CD14-positive monocyte (primary cell): ENCODE data around the gene VCAM1. TPM values are rescaled to one million over a fixed set of nuclear protein-coding genes. Genes with fewer than 3 reads are reported as not detected.

Experiments
- DNase-seq, 3 donors: peaks; one replicate each; pipeline ENCODE4 v3.0.0-alpha.2; 2011 to 2022
- H2AFZ ChIP-seq: 2 replicates; pipeline ENCODE4 v1.6.0; 2012; ENCODE audit warnings: mild to moderate bottlenecking, low read depth, low read length, inconsistent platforms; ENCODE audit not compliant: insufficient read depth, poor library complexity, severe bottlenecking
- H3K27ac ChIP-seq, 2 donors: 1 replicate in 1 of 2; 2 replicates in 1 of 2; pipeline ENCODE4 v1.5.1; 2012 to 2013; ENCODE audit warnings: low read length in 2 of 2, control low read depth in 1 of 2, inconsistent platforms in 1 of 2, low read depth in 1 of 2, mild to moderate bottlenecking in 1 of 2
- H3K27me3 ChIP-seq, 2 donors: one replicate each; pipeline versions ENCODE4 v1.6.0 to v1.6.1; 2011 to 2013; ENCODE audit warnings: low read length in 2 of 2; ENCODE audit not compliant: control insufficient read depth in 2 of 2, insufficient read depth in 2 of 2
- H3K36me3 ChIP-seq, 2 donors: replicated peaks in 1 of 2; 1 replicate in 1 of 2; 2 replicates in 1 of 2; pipeline versions ENCODE4 v1.5.1 to v1.6.1; 2012 to 2013; ENCODE audit warnings: low read length in 2 of 2, control low read depth in 1 of 2, inconsistent platforms in 1 of 2, mild to moderate bottlenecking in 1 of 2; ENCODE audit not compliant: insufficient read depth in 2 of 2, control insufficient read depth in 1 of 2
- H3K4me1 ChIP-seq, 2 donors: 1 replicate in 1 of 2; 2 replicates in 1 of 2; pipeline versions ENCODE4 v1.5.1 to v1.6.1; 2012 to 2013; ENCODE audit warnings: low read length in 2 of 2, control low read depth in 1 of 2, inconsistent platforms in 1 of 2, mild to moderate bottlenecking in 1 of 2, moderate library complexity in 1 of 2; ENCODE audit not compliant: insufficient read depth in 2 of 2, control insufficient read depth in 1 of 2
- H3K4me2 ChIP-seq: replicated peaks from 2 replicates; pipeline ENCODE3; 2012; ENCODE audit warnings: low read length, moderate library complexity, mild to moderate bottlenecking; ENCODE audit not compliant: poor library complexity, severe bottlenecking; ENCODE audit errors: extremely low read depth
- H3K4me3 ChIP-seq, 3 experiments: fragments of 200-600 bp in 1 of 3; sonication (generic) in 1 of 3; replicated peaks in 1 of 3; 1 replicate in 2 of 3; 2 replicates in 1 of 3; pipeline ENCODE4 v1.5.1; 2011 to 2013; ENCODE audit warnings: low read length in 3 of 3, mild to moderate bottlenecking in 3 of 3, control low read depth in 2 of 3, low read depth in 2 of 3, inconsistent platforms in 1 of 3, moderate library complexity in 1 of 3
- H3K79me2 ChIP-seq: 2 replicates; pipeline ENCODE4 v1.6.0; 2012; ENCODE audit warnings: mild to moderate bottlenecking, control low read depth, inconsistent platforms, low read length, moderate library complexity; ENCODE audit not compliant: insufficient read depth
- H3K9ac ChIP-seq: 2 replicates; pipeline ENCODE4 v1.6.0; 2017; ENCODE audit warnings: low read length, mild to moderate bottlenecking; ENCODE audit not compliant: insufficient read depth, poor library complexity, severe bottlenecking
- H3K9me3 ChIP-seq, 2 donors: replicated peaks in 1 of 2; 1 replicate in 1 of 2; 2 replicates in 1 of 2; pipeline versions ENCODE4 v1.5.1 to v1.6.1; 2012 to 2013; ENCODE audit warnings: low read length in 2 of 2, control low read depth in 1 of 2; ENCODE audit not compliant: control insufficient read depth in 1 of 2, insufficient read depth in 1 of 2
- H4K20me1 ChIP-seq: 2 replicates; pipeline ENCODE4 v1.6.0; 2012; ENCODE audit warnings: mild to moderate bottlenecking, low read length, control low read depth, moderate library complexity; ENCODE audit not compliant: insufficient read depth
- H3K27ac Mint-ChIP-seq, 7 donors: one replicate each; pipeline ENCODE4 v1.8.0; 2020; ENCODE audit warnings: mild to moderate bottlenecking in 7 of 7, mixed read lengths in 7 of 7, moderate library complexity in 6 of 7, inconsistent platforms in 2 of 7
- H3K27me3 Mint-ChIP-seq, 3 donors: one replicate each; pipeline ENCODE4 v1.8.0; 2021 to 2022; ENCODE audit warnings: low read depth in 3 of 3, mild to moderate bottlenecking in 3 of 3, mixed read lengths in 3 of 3, moderate library complexity in 3 of 3, inconsistent platforms in 1 of 3
- H3K36me3 Mint-ChIP-seq, 2 donors: one replicate each; pipeline ENCODE4 v1.8.0; 2020; ENCODE audit warnings: mixed read lengths in 2 of 2, inconsistent platforms in 1 of 2, mild to moderate bottlenecking in 1 of 2
- H3K4me1 Mint-ChIP-seq: one replicate; pipeline ENCODE4 v1.8.0; 2020; ENCODE audit warnings: mild to moderate bottlenecking, mixed read lengths
- H3K4me3 Mint-ChIP-seq, 2 donors: one replicate each; pipeline ENCODE4 v1.8.0; 2020; ENCODE audit warnings: mild to moderate bottlenecking in 2 of 2, mixed read lengths in 2 of 2, moderate library complexity in 1 of 2
- H3K9me3 Mint-ChIP-seq, 7 donors: one replicate each; pipeline ENCODE4 v1.8.0; 2020 to 2022; ENCODE audit warnings: mixed read lengths in 7 of 7, mild to moderate bottlenecking in 6 of 7, moderate library complexity in 6 of 7, inconsistent platforms in 2 of 7
- CTCF ChIP-seq: fragments of 200-600 bp; IDR thresholded peaks from one replicate; pipeline ENCODE4 v1.8.0; 2022; ENCODE audit warnings: antibody characterized with exemption, mild to moderate bottlenecking
- WGBS: methylation state at CpG from one replicate; pipeline ENCODE4 v1.1.5; 2013; ENCODE audit warnings: missing lambda C conversion rate; ENCODE audit not compliant: insufficient coverage; 5-methylcytosine and 5-hydroxymethylcytosine counted together
- intact Hi-C, 2 donors: fragments of 100-400 bp; cut with micrococcal nuclease; formaldehyde crosslinking; loops; one replicate each; pipeline versions ENCODE4 v1.15.0 to v1.15.1; 2023
- polyA plus RNA-seq, 3 donors: library from polyadenylated mRNA; depleted of rRNA in 1 of 3; unstranded in 2 of 3; stranded (reverse) in 1 of 3; fragments of 300-500 nt in 2 of 3; fragments of >200 nt in 1 of 3; fragmentation: Illumina TruSeq in 2 of 3; gene quantifications; 1 replicate in 2 of 3; 2 replicates in 1 of 3; pipeline ENCODE4 v1.2.3, GENCODE V29; 2012 to 2021

Gene VCAM1
- polyA plus RNA-seq, 3 donors, result not detected

- H3K27me3 ChIP-seq, result no peaks in the 10 kb centered on the region
- H3K27ac ChIP-seq, result no peak overlapping the region
- no peaks in the 10 kb centered on the region for H3K36me3 ChIP-seq
- peaks cover 0 to 4% (median 0%) of the 10 kb centered on the region in 3 donors for H3K27me3 Mint-ChIP-seq
- no peak overlapping the region for H3K9ac ChIP-seq
- no peaks in the 10 kb centered on the region for H3K4me1 Mint-ChIP-seq
- peaks cover 0 to 9% (median 0%) of the 10 kb centered on the region in 7 donors for H3K9me3 Mint-ChIP-seq
- intact Hi-C loops, result no loop called here
- TF ChIP-seq CTCF, result no peak
- H3K4me3 ChIP-seq, result no peak overlapping the region
- no peak overlapping the region for H3K27ac Mint-ChIP-seq
- WGBS, result no CpG with 5 or more reads among the region's 1 CpG
- H3K9me3 ChIP-seq, result no peaks in the 10 kb centered on the region
- H3K4me2 ChIP-seq, result no peak overlapping the region
- H3K36me3 Mint-ChIP-seq, result no peaks in the 10 kb centered on the region
- no peak for DNase-seq
- no peak overlapping the region for H2AFZ ChIP-seq
- H4K20me1 ChIP-seq, result no peaks in the 10 kb centered on the region
- H3K79me2 ChIP-seq, result no peaks in the 10 kb centered on the region
- no peak overlapping the region for H3K4me3 Mint-ChIP-seq
- H3K4me1 ChIP-seq, result no peaks in the 10 kb centered on the region
Observed at GRCh38 chr1:100736324-100736723, 16.8 kb downstream of the VCAM1 start.

DNA sequence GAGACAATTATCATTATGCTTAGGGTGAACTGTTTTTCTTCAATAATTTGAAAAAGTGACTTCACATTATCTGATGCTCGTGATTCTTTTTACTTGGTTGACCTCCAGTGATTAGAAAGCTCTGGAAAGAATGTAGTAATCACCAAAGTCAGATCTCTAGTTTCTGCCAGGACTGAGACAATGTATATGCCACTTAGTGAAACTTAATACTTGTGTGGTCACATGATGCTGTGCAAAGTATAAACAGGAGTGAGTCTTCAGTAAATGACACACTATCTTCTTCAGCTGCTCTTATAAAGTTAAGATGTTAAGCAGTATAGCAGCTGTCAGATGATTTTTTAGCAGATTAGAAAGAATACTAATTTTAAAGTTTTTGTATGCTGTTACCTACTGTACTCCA lies 17.2 kb downstream of the VCAM1 start:
- Mint-ChIP-seq H3K27me3 (peaks cover 0 to 4% (median 0%) of the 10 kb centered on the region in 3 donors), H3K27ac (no peak overlapping the region), H3K36me3 (no peaks in the 10 kb centered on the region), H3K4me1 (no peaks in the 10 kb centered on the region), H3K9me3 (peaks cover 0 to 9% (median 0%) of the 10 kb centered on the region in 7 donors), H3K4me3 (no peak overlapping the region)
- no peaks in the 10 kb centered on the region for H4K20me1 ChIP-seq
- no peak for DNase-seq
- H3K36me3 ChIP-seq, result no peaks in the 10 kb centered on the region
- 100% methylated on average over 1 of the region's 1 CpG for WGBS
- H3K79me2 ChIP-seq, result no peaks in the 10 kb centered on the region
- H3K27ac ChIP-seq, result no peak overlapping the region
- no peak for TF ChIP-seq CTCF
- H3K27me3 ChIP-seq, result no peaks in the 10 kb centered on the region
- no peaks in the 10 kb centered on the region for H3K4me1 ChIP-seq
- intact Hi-C loops, result no loop called here
- H3K9ac ChIP-seq, result no peak overlapping the region
- no peaks in the 10 kb centered on the region for H3K9me3 ChIP-seq
- H3K4me3 ChIP-seq, result no peak overlapping the region
- no peak overlapping the region for H2AFZ ChIP-seq
- H3K4me2 ChIP-seq, result no peak overlapping the region
